AG04450 (cell line): ENCODE measurements around the gene HES1. TPM values are rescaled to one million over a fixed set of nuclear protein-coding genes. Genes with fewer than 3 reads are reported as not detected.

ENCODE experiments used
- CTCF ChIA-PET: fragments of 300-600, 350-600 bp; formaldehyde crosslinking; extraction: SDS; loops from one replicate; lab custom pipeline; 2022; ENCODE audit warnings: antibody characterized with exemption, inconsistent platforms; lab: Charles Lee
- POLR2A ChIA-PET: fragments of 350-600 bp; formaldehyde crosslinking; extraction: SDS; loops from one replicate; lab custom pipeline; 2021; ENCODE audit warnings: antibody characterized with exemption, inconsistent platforms; lab: Yijun Ruan, JAX
- DNase-seq: peaks from one replicate; pipeline ENCODE4 v3.0.0-alpha.2; 2011; ENCODE audit warnings: low read depth, low spot score
- H3K27ac ChIP-seq: one replicate; pipeline ENCODE4 v1.5.1; 2012; ENCODE audit warnings: low read depth, low read length, control low read depth
- H3K27me3 ChIP-seq: one replicate; pipeline ENCODE4 v1.6.0; 2012; ENCODE audit warnings: low read length; ENCODE audit not compliant: control insufficient read depth, insufficient read depth
- H3K4me3 ChIP-seq: 2 replicates; pipeline ENCODE4 v1.5.1; 2011; ENCODE audit warnings: mild to moderate bottlenecking, low read depth, low read length, control low read depth
- H3K9me3 ChIP-seq: 2 replicates; pipeline ENCODE4 v1.5.1; 2012; ENCODE audit warnings: low read length; ENCODE audit not compliant: control insufficient read depth, insufficient read depth
- CTCF ChIP-seq: IDR thresholded peaks from 2 replicates; pipeline ENCODE4 v1.5.1; 2011; ENCODE audit warnings: low read depth, low read length, control low read depth, inconsistent platforms
- polyA plus RNA-seq: library from polyadenylated mRNA; depleted of rRNA; stranded (reverse); fragments of >200 nt; gene quantifications from 2 replicates; pipeline ENCODE4 v1.2.3, GENCODE V29; 2011

The HES1 gene
- polyA plus RNA-seq, 1 experiment: 1.3 TPM

GRCh38 chr3:194114123-194114522 lies 21.8 kb upstream of the HES1 start:
- ChIA-PET CTCF (interaction anchor here (0.7 kb wide), 1 partner anchor 334 kb away, joined by 6 read pairs; no protein-coding TSS in a partner anchor), POLR2A (no interaction called here)
- no peak overlapping the region for H3K27ac ChIP-seq
- no peak for DNase-seq
- H3K27me3 ChIP-seq: peaks cover 24% of the 10 kb centered on the region
- no peaks in the 10 kb centered on the region for H3K9me3 ChIP-seq
- H3K4me3 ChIP-seq: no peak overlapping the region
- no peak for TF ChIP-seq CTCF

- no peak for DNase-seq
- TF ChIP-seq CTCF: no peak
- POLR2A ChIA-PET: interaction anchor here (0.5 kb wide), 1 partner anchor 14 kb away, joined by 4 read pairs; no protein-coding TSS in a partner anchor
- H3K27ac ChIP-seq: no peak overlapping the region
- CTCF ChIA-PET: no interaction called here
- H3K27me3 ChIP-seq: peaks cover 19% of the 10 kb centered on the region
- no peak overlapping the region for H3K4me3 ChIP-seq
- H3K9me3 ChIP-seq: no peaks in the 10 kb centered on the region
Observed at GRCh38 chr3:194117104-194117845, 18.7 kb upstream of the HES1 start.

- no peaks in the 10 kb centered on the region for H3K9me3 ChIP-seq
- H3K4me3 ChIP-seq: no peak overlapping the region
- no peak for TF ChIP-seq CTCF
- CTCF ChIA-PET: no interaction called here
- H3K27me3 ChIP-seq: peaks cover 18% of the 10 kb centered on the region
- DNase-seq: no peak
- POLR2A ChIA-PET: no interaction called here
- H3K27ac ChIP-seq: no peak overlapping the region
Observed at GRCh38 chr3:194118920-194119319, 17.0 kb upstream of the HES1 start.

GRCh38 chr3:194119831-194120590 lies 15.9 kb upstream of the HES1 start:
- Histone ChIP-seq H3K4me3 (no peak overlapping the region), H3K9me3 (no peaks in the 10 kb centered on the region), H3K27me3 (peaks cover 19% of the 10 kb centered on the region), H3K27ac (no peak overlapping the region)
- ChIA-PET CTCF (no interaction called here), POLR2A (no interaction called here)
- DNase-seq: no peak
- TF ChIP-seq CTCF: no peak
